H1 (cell line): ENCODE measurements around the gene ARHGAP28. TPM values are rescaled to one million over a fixed set of nuclear protein-coding genes. Genes with fewer than 3 reads are reported as not detected.

Experiments
- BCL11A ChIP-seq, 2 experiments: IDR thresholded peaks; one replicate each; pipeline ENCODE4 v1.6.1; 2011; ENCODE audit warnings: low read depth in 2 of 2, low read length in 2 of 2, mild to moderate bottlenecking in 2 of 2
- CBX5 ChIP-seq: fragments of 300-800, 300-1000 bp; sonication (generic); IDR thresholded peaks from 2 replicates; pipeline ENCODE4 v1.7.1; 2016; ENCODE audit warnings: antibody characterized with exemption, low read length, low read depth
- CHD7 ChIP-seq: fragments of 300-600 bp; sonication (generic); IDR thresholded peaks from 2 replicates; pipeline ENCODE4 v1.7.1; 2012; ENCODE audit warnings: low read length, moderate library complexity, mild to moderate bottlenecking, inconsistent platforms; ENCODE audit not compliant: insufficient replicate concordance
- CTCF ChIP-seq, 3 experiments: IDR thresholded peaks; 1 replicate in 2 of 3; 2 replicates in 1 of 3; pipeline versions ENCODE4 v1.5.1 to v1.6.1; 2011; ENCODE audit warnings: low read length in 3 of 3, mild to moderate bottlenecking in 3 of 3, inconsistent platforms in 2 of 3, low read depth in 1 of 3, moderate library complexity in 1 of 3; ENCODE audit not compliant: insufficient read depth in 1 of 3; ENCODE audit errors: control extremely low read depth in 1 of 3
- EGR1 ChIP-seq: IDR thresholded peaks from 2 replicates; pipeline ENCODE4 v1.6.1; 2011; ENCODE audit warnings: low read depth, low read length, borderline replicate concordance
- PHF8 ChIP-seq: fragments of 200-600 bp; sonication (generic); conservative IDR thresholded peaks from 2 replicates; pipeline ENCODE4 v1.7.1; 2012; ENCODE audit warnings: low read depth, mild to moderate bottlenecking, inconsistent platforms, low read length, moderate library complexity
- RBBP5 ChIP-seq: IDR thresholded peaks from 2 replicates; pipeline ENCODE4 v1.7.1; 2012; ENCODE audit warnings: low read depth, mild to moderate bottlenecking, inconsistent platforms, low read length, moderate library complexity, borderline replicate concordance
- RFX5 ChIP-seq: IDR thresholded peaks from 2 replicates; pipeline ENCODE4 v1.6.1; 2011; ENCODE audit warnings: low read depth, low read length, improper control_type of control experiment, borderline replicate concordance
- SP2 ChIP-seq: IDR thresholded peaks from 2 replicates; pipeline ENCODE4 v1.6.1; 2012; ENCODE audit warnings: mild to moderate bottlenecking, low read length, inconsistent platforms
- TAF1 ChIP-seq: IDR thresholded peaks from 2 replicates; pipeline ENCODE4 v1.6.1; 2011; ENCODE audit warnings: mild to moderate bottlenecking, low read depth, low read length
- polyA plus RNA-seq, 7 experiments: library from polyadenylated mRNA; depleted of rRNA in 3 of 7; stranded (reverse) in 5 of 7; unstranded in 2 of 7; fragments of >200 nt in 5 of 7; fragments of 200-250 nt in 2 of 7; gene quantifications; 1 replicate in 5 of 7; 2 replicates in 1 of 7; 4 replicates in 1 of 7; pipeline versions ENCODE4 v1.2.1 to v1.2.3, GENCODE V29; 2011 to 2013; ENCODE audit warnings: missing spikeins in 2 of 7, mixed read lengths in 2 of 7
- total RNA-seq: library from RNA; stranded (reverse); fragmentation: NEBNext Ultra II Directional; extraction: Animal tissue kit (Norgen Biotek cat#: 25700); gene quantifications from 2 replicates; pipeline ENCODE4 v1.2.1, GENCODE V29; 2021

The ARHGAP28 gene
- total and polyA plus RNA-seq, 2 of the 8 experiments (the other 6 are each of a cell fraction or from before 2014, with no cell fraction given), result 2.9 to 14.4 TPM

GRCh38 chr18:6796511-6796910 lies 67.0 kb downstream of the ARHGAP28 start (continued):
- TF ChIP-seq CHD7 (no peak), CTCF (IDR thresholded peaks at IDR 0.05; ENCODE audit: control extremely low read depth in 1 of 3, insufficient read depth in 1 of 3, low read depth in 1 of 3, low read length in 3 of 3) (no peak), SP2 (no peak), TAF1 (no peak), EGR1 (no peak), BCL11A (IDR thresholded peaks at IDR 0.05; ENCODE audit: low read depth in 2 of 2, low read length in 2 of 2) (no peak), CBX5 (no peak), RBBP5 (no peak), RFX5 (no peak), PHF8 (no peak)
